ENCODE data around the gene IGSF9B.
A peak's percentile ranks its signal among the peaks of the same experiment; 100 is the strongest.

Gene IGSF9B

GRCh38 chr11:133957900-133958299 lies 1.1 kb upstream of the IGSF9B start:
- DNase-seq (ENCODE audit: low read depth in 1 of 2, low spot score in 1 of 2): no peak

- no peak for DNase-seq (ENCODE audit: low read depth in 1 of 2, low spot score in 1 of 2)
Observed at GRCh38 chr11:133955945-133956421, 785 bp downstream of the IGSF9B start.

GRCh38 chr11:133955081-133955891 lies 1.5 kb downstream of the IGSF9B start:
- DNase-seq (ENCODE audit: low read depth in 1 of 2, low spot score in 1 of 2): no peak

GRCh38 chr11:133953999-133954398 lies 2.8 kb downstream of the IGSF9B start:
- no peak for DNase-seq (ENCODE audit: low read depth in 1 of 2, low spot score in 1 of 2)

GRCh38 chr11:133953547-133953946 lies 3.2 kb downstream of the IGSF9B start:
- no peak for DNase-seq (ENCODE audit: low read depth in 1 of 2, low spot score in 1 of 2)

GRCh38 chr11:133952199-133953190 lies 4.3 kb downstream of the IGSF9B start:
- no peak for DNase-seq (ENCODE audit: low read depth in 1 of 2, low spot score in 1 of 2)

- no peak for DNase-seq (ENCODE audit: low read depth in 1 of 2, low spot score in 1 of 2)
Observed at GRCh38 chr11:133951327-133952198, 5.2 kb downstream of the IGSF9B start.

GRCh38 chr11:133950874-133951326 lies 5.9 kb downstream of the IGSF9B start:
- no peak for DNase-seq (ENCODE audit: low read depth in 1 of 2, low spot score in 1 of 2)

GRCh38 chr11:133950421-133950820 lies 6.3 kb downstream of the IGSF9B start:
- DNase-seq (ENCODE audit: low read depth in 1 of 2, low spot score in 1 of 2): no peak

GRCh38 chr11:133949129-133949528 lies 7.6 kb downstream of the IGSF9B start:
- no peak for DNase-seq (ENCODE audit: low read depth in 1 of 2, low spot score in 1 of 2)

GRCh38 chr11:133948711-133949110 lies 8.1 kb downstream of the IGSF9B start:
- no peak for DNase-seq (ENCODE audit: low read depth in 1 of 2, low spot score in 1 of 2)

GRCh38 chr11:133947321-133947756 lies 9.4 kb downstream of the IGSF9B start:
- DNase-seq (ENCODE audit: low read depth in 1 of 2, low spot score in 1 of 2): peak; percentile 31 to 37

- DNase-seq (ENCODE audit: low read depth in 1 of 2, low spot score in 1 of 2): no peak
Observed at GRCh38 chr11:133946541-133947318, 10.0 kb downstream of the IGSF9B start.

GRCh38 chr11:133946051-133946450 lies 10.7 kb downstream of the IGSF9B start:
- no peak for DNase-seq (ENCODE audit: low read depth in 1 of 2, low spot score in 1 of 2)

- DNase-seq (ENCODE audit: low read depth in 1 of 2, low spot score in 1 of 2): peak; percentile 55 to 73
Observed at GRCh38 chr11:133945087-133945974, 11.4 kb downstream of the IGSF9B start.

GRCh38 chr11:133943950-133944698 lies 12.6 kb downstream of the IGSF9B start:
- DNase-seq (ENCODE audit: low read depth in 1 of 2, low spot score in 1 of 2): no peak

GRCh38 chr11:133942577-133942976 lies 14.2 kb downstream of the IGSF9B start:
- DNase-seq (ENCODE audit: low read depth in 1 of 2, low spot score in 1 of 2): no peak

GRCh38 chr11:133941546-133941945 lies 15.2 kb downstream of the IGSF9B start:
- no peak for DNase-seq (ENCODE audit: low read depth in 1 of 2, low spot score in 1 of 2)
